ENCODE measurements around the gene RNU4-1.

DNA sequence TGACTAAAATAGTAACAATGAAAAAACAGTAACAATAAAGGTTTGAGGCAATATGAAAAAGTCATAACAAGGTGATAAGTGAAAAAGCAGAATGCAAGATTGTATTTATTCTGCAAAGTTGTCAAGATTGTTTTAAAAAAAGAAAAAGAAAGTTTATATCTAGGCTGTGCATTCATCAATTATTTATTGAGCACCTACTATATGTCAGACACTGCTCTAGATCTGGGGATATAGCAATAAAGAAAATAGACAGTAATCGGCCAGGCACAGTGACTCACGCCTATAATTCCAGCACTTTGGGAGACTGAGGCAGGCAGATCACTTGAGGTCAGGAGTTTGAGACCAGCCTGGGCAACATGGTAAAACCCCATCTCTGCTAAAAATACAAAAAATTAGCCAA is 30.7 kb upstream of the RNU4-1 start:
- TF ChIP-seq, protein P1, sequence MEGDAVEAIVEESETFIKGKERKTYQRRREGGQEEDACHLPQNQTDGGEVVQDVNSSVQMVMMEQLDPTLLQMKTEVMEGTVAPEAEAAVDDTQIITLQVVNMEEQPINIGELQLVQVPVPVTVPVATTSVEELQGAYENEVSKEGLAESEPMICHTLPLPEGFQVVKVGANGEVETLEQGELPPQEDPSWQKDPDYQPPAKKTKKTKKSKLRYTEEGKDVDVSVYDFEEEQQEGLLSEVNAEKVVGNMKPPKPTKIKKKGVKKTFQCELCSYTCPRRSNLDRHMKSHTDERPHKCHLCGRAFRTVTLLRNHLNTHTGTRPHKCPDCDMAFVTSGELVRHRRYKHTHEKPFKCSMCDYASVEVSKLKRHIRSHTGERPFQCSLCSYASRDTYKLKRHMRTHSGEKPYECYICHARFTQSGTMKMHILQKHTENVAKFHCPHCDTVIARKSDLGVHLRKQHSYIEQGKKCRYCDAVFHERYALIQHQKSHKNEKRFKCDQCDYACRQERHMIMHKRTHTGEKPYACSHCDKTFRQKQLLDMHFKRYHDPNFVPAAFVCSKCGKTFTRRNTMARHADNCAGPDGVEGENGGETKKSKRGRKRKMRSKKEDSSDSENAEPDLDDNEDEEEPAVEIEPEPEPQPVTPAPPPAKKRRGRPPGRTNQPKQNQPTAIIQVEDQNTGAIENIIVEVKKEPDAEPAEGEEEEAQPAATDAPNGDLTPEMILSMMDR (optimal IDR thresholded peaks at IDR 0.05 in 1 of 3, IDR thresholded peaks at IDR 0.05 in 1 of 3, conservative IDR thresholded peaks at IDR 0.05 in 1 of 3; ENCODE audit: extremely low read depth in 1 of 3, insufficient read depth in 2 of 3, low read length in 3 of 3): no peak
- TF ChIP-seq EZH2 (IDR thresholded peaks at IDR 0.05; ENCODE audit: low read length): no peak

Measured in keratinocyte (primary cell).